GM23338 (cell line): ENCODE data around the gene ANGPTL2. TPM values are rescaled to one million over a fixed set of nuclear protein-coding genes. Genes with fewer than 3 reads are reported as not detected.

Experiments used
- ATAC-seq: fragments of 200-7000 bp; cut with Tn5 transposase; 3 replicates; pipeline ENCODE4 v1.9.1; 2020
- DNase-seq: peaks from one replicate; pipeline ENCODE4 v3.0.0-alpha.2; 2015; ENCODE audit warnings: low spot score
- H2AFZ ChIP-seq: fragments of 200-600 bp; sonication (generic); 2 replicates; pipeline ENCODE4 v1.8.0; 2016; ENCODE audit warnings: antibody characterized with exemption, mild to moderate bottlenecking, moderate library complexity
- H3F3A ChIP-seq: fragments of 200-600 bp; sonication (generic); replicated peaks from 2 replicates; pipeline ENCODE4 v1.8.0; 2017; ENCODE audit warnings: antibody characterized with exemption, mixed run types, low read depth
- H3K27ac ChIP-seq: fragments of 200-600 bp; sonication (generic); 2 replicates; pipeline ENCODE4 v1.6.1; 2016; ENCODE audit warnings: low read depth
- H3K27me3 ChIP-seq: fragments of 200-600 bp; sonication (generic); 2 replicates; pipeline ENCODE4 v1.8.0; 2016; ENCODE audit warnings: mild to moderate bottlenecking, mixed run types, moderate library complexity; ENCODE audit not compliant: insufficient read depth
- H3K36me3 ChIP-seq: fragments of 200-600 bp; sonication (generic); 2 replicates; pipeline ENCODE4 v1.8.0; 2016; ENCODE audit warnings: mild to moderate bottlenecking; ENCODE audit not compliant: insufficient read depth
- H3K4me1 ChIP-seq: fragments of 200-600 bp; sonication (generic); 2 replicates; pipeline ENCODE4 v1.8.0; 2016; ENCODE audit warnings: mild to moderate bottlenecking, moderate library complexity; ENCODE audit not compliant: insufficient read depth
- H3K4me2 ChIP-seq: fragments of 200-600 bp; sonication (generic); 2 replicates; pipeline ENCODE4 v1.7.1; 2017; ENCODE audit warnings: mixed run types
- H3K4me3 ChIP-seq: fragments of 200-600 bp; sonication (generic); 2 replicates; pipeline ENCODE4 v1.6.1; 2016; ENCODE audit warnings: mixed run types
- H3K79me2 ChIP-seq: fragments of 200-600 bp; sonication (generic); replicated peaks from 2 replicates; pipeline ENCODE4 v1.8.0; 2017; ENCODE audit warnings: mild to moderate bottlenecking; ENCODE audit not compliant: insufficient read depth
- H3K9me2 ChIP-seq: fragments of 200-600 bp; sonication (generic); 2 replicates; pipeline ENCODE4 v1.8.0; 2017; ENCODE audit not compliant: insufficient read depth
- H4K20me1 ChIP-seq: fragments of 200-600 bp; sonication (generic); replicated peaks from 2 replicates; pipeline ENCODE4 v1.8.0; 2017; ENCODE audit warnings: mild to moderate bottlenecking; ENCODE audit not compliant: insufficient read depth
- H3K27ac Mint-ChIP-seq: 2 replicates; pipeline ENCODE4 v1.8.0; 2020; ENCODE audit warnings: inconsistent platforms, mild to moderate bottlenecking, moderate library complexity, mixed read lengths
- H3K27me3 Mint-ChIP-seq: 3 replicates; pipeline ENCODE4 v1.8.0; 2022; ENCODE audit warnings: low read depth, mild to moderate bottlenecking, moderate library complexity, mixed read lengths, inconsistent platforms; ENCODE audit not compliant: insufficient read depth, poor library complexity
- H3K36me3 Mint-ChIP-seq: 3 replicates; pipeline ENCODE4 v1.8.0; 2021; ENCODE audit warnings: low read depth, mild to moderate bottlenecking, inconsistent platforms, moderate library complexity, mixed read lengths
- H3K4me1 Mint-ChIP-seq: 3 replicates; pipeline ENCODE4 v1.8.0; 2020; ENCODE audit warnings: mild to moderate bottlenecking, inconsistent platforms, mixed read lengths
- H3K4me3 Mint-ChIP-seq: 3 replicates; pipeline ENCODE4 v1.8.0; 2021; ENCODE audit warnings: moderate library complexity, mild to moderate bottlenecking, inconsistent platforms, mixed read lengths
- H3K9me3 Mint-ChIP-seq: 3 replicates; pipeline ENCODE4 v1.8.0; 2020; ENCODE audit warnings: moderate library complexity, mild to moderate bottlenecking, inconsistent platforms, mixed read lengths
- CREB1 ChIP-seq: fragments of 250-450 bp; sonication (Bioruptor Pico); IDR thresholded peaks from 2 replicates; pipeline ENCODE4 v1.5.0; 2020; ENCODE audit warnings: low read depth, mild to moderate bottlenecking, moderate library complexity
- CTCF ChIP-seq, 2 experiments: fragments of 200-600 bp in 1 of 2; sonication (generic) in 1 of 2; conservative IDR thresholded peaks; 2 replicates each; pipeline versions ENCODE4 v1.5.1 to v1.6.1; 2016 to 2017; ENCODE audit warnings: antibody characterized with exemption in 2 of 2, low read depth in 2 of 2, mild to moderate bottlenecking in 2 of 2, moderate library complexity in 1 of 2
- ETS1 ChIP-seq: IDR thresholded peaks from 2 replicates; pipeline ENCODE4 v1.6.1; 2016; ENCODE audit warnings: antibody characterized with exemption
- EZH2 ChIP-seq: fragments of 200-600 bp; sonication (generic); IDR thresholded peaks from one replicate; pipeline ENCODE4 v1.8.0; 2017; ENCODE audit warnings: antibody characterized with exemption, mild to moderate bottlenecking, low read depth; ENCODE audit not compliant: unreplicated experiment
- EZH2phosphoT487 ChIP-seq: fragments of 200-600 bp; sonication (generic); IDR thresholded peaks from one replicate; pipeline ENCODE4 v1.8.1; 2018; ENCODE audit warnings: antibody characterized with exemption; ENCODE audit not compliant: unreplicated experiment
- JUNB ChIP-seq: IDR thresholded peaks from one replicate; pipeline ENCODE4 v1.6.1; 2016; ENCODE audit warnings: antibody characterized with exemption; ENCODE audit not compliant: unreplicated experiment
- NANOG ChIP-seq: IDR thresholded peaks from 2 replicates; pipeline ENCODE4 v1.6.1; 2016; ENCODE audit warnings: antibody characterized with exemption, borderline replicate concordance
- POLR2AphosphoS5 ChIP-seq: IDR thresholded peaks from 2 replicates; pipeline ENCODE4 v1.6.1; 2016; ENCODE audit warnings: antibody characterized with exemption, low read depth
- REST ChIP-seq: IDR thresholded peaks from one replicate; pipeline ENCODE4 v1.6.1; 2018; ENCODE audit warnings: antibody characterized with exemption; ENCODE audit not compliant: unreplicated experiment
- STAT1 ChIP-seq: IDR thresholded peaks from one replicate; pipeline ENCODE4 v1.6.1; 2016; ENCODE audit warnings: antibody characterized with exemption; ENCODE audit not compliant: unreplicated experiment
- ZNF114 ChIP-seq: fragments of 250-450 bp; sonication (Bioruptor Pico); IDR thresholded peaks from 2 replicates; pipeline ENCODE4 v1.5.0; 2020; ENCODE audit warnings: mild to moderate bottlenecking, moderate library complexity
- ZNF331 ChIP-seq: fragments of 250-450 bp; sonication (Bioruptor Pico); IDR thresholded peaks from 2 replicates; pipeline ENCODE4 v1.5.0; 2020; ENCODE audit warnings: low read depth, mild to moderate bottlenecking, moderate library complexity
- ZNF462 ChIP-seq: fragments of 250-450 bp; sonication (Bioruptor Pico); IDR thresholded peaks from 2 replicates; pipeline ENCODE4 v1.5.0; 2020; ENCODE audit warnings: mild to moderate bottlenecking, moderate library complexity
- polyA plus RNA-seq: library from polyadenylated mRNA; unstranded; fragments of >200 nt; fragmentation: Nextera tagmentation; extraction: Ambion mirVana; gene quantifications from 2 replicates; pipeline ENCODE4 v1.2.1, GENCODE V29; 2016
- total RNA-seq: library from RNA; depleted of rRNA; stranded (reverse); fragments of >200 nt; shearing (Covaris generic); gene quantifications from 2 replicates; pipeline ENCODE4 v1.2.3, GENCODE V29; 2014

The ANGPTL2 gene
- total and polyA plus RNA-seq, 2 experiments from 2014 or later: 2.9 to 5.2 TPM

GRCh38 chr9:127059765-127060361 is 62.6 kb downstream of the ANGPTL2 start:
- Histone ChIP-seq H3K79me2 (no peaks in the 10 kb centered on the region), H3K27ac (no peak overlapping the region), H3F3A (no peaks in the 10 kb centered on the region), H4K20me1 (no peaks in the 10 kb centered on the region), H3K9me2 (no peaks in the 10 kb centered on the region), H3K4me3 (no peak overlapping the region), H3K4me2 (no peak overlapping the region), H3K4me1 (no peaks in the 10 kb centered on the region), H3K27me3 (no peaks in the 10 kb centered on the region), H2AFZ (no peak overlapping the region), H3K36me3 (no peaks in the 10 kb centered on the region)
- Mint-ChIP-seq H3K9me3 (no peaks in the 10 kb centered on the region), H3K27ac (no peak overlapping the region), H3K36me3 (no peaks in the 10 kb centered on the region; the same call in 2 of the 3 replicates), H3K4me1 (peaks cover 9% of the 10 kb centered on the region), H3K4me3 (no peak overlapping the region), H3K27me3 (no peaks in the 10 kb centered on the region)
- DNase-seq (no peak), ATAC-seq (no peak)
- TF ChIP-seq JUNB (no peak), ZNF331 (CRISPR knock-in tag) (no peak), NANOG (no peak), CREB1 (CRISPR knock-in tag) (no peak), STAT1 (no peak), REST (no peak), EZH2phosphoT487 (no peak), ETS1 (no peak), POLR2AphosphoS5 (no peak), ZNF114 (no peak), EZH2 (no peak), CTCF (conservative IDR thresholded peaks at IDR 0.05; ENCODE audit: low read depth in 2 of 2) (no peak), ZNF462 (CRISPR knock-in tag) (no peak)
